Measurements from ENCODE around the gene MYBPC2.
A peak's percentile ranks its signal among the peaks of the same experiment; 100 is the strongest.
"Not testable (repeated sequence)": the region's sequence is repeated elsewhere in the genome, so short reads cannot be mapped to it uniquely, and the experiment has no call there.

MYBPC2 gene

GRCh38 chr19:50430888-50431342, 1.8 kb upstream of the MYBPC2 start:
- DNase-seq: no peak

DNA sequence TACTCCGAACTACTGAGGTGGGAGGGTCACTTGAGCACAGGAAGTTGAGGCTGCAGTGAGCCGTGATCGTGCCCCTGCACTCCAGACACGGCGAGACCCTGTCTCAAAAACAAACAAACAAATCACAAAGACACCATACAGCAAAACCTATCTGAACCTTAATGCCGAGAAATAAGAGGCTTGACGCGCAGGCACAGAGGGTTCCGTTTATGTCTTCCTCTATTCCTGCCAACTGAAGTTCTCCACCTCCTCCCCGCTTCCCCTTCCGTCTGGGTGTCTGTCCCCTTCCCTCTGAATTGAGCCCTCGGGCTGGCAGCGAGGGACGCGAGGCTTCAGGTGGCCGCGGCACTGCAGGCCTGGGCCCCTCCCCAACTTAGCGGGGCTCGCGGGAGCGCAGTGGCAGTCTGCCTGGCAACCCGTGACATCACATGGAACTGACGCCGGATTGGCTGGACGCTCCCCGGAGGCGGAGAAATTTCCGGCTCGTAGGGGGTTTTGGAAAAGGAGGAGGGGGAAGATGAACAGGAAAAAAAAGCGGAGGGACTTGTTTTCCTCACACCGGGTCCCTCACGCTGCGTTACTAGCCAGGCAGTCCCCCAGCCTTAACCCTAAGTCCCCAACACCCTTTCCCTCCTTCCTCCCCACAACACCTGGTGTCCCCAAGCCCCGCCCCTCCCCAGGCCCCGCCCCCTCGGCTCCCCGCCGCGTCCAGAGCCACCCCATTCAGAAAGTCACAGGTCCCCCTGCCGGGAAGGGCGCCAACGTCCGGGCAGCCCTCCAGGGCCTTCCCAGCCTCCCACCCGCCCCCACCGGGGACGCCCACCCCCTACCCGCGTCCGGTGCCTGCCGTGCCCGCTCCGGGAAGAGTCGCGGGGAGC, 1.1 kb upstream of the MYBPC2 start:
- peak; percentile 75 for DNase-seq

DNA sequence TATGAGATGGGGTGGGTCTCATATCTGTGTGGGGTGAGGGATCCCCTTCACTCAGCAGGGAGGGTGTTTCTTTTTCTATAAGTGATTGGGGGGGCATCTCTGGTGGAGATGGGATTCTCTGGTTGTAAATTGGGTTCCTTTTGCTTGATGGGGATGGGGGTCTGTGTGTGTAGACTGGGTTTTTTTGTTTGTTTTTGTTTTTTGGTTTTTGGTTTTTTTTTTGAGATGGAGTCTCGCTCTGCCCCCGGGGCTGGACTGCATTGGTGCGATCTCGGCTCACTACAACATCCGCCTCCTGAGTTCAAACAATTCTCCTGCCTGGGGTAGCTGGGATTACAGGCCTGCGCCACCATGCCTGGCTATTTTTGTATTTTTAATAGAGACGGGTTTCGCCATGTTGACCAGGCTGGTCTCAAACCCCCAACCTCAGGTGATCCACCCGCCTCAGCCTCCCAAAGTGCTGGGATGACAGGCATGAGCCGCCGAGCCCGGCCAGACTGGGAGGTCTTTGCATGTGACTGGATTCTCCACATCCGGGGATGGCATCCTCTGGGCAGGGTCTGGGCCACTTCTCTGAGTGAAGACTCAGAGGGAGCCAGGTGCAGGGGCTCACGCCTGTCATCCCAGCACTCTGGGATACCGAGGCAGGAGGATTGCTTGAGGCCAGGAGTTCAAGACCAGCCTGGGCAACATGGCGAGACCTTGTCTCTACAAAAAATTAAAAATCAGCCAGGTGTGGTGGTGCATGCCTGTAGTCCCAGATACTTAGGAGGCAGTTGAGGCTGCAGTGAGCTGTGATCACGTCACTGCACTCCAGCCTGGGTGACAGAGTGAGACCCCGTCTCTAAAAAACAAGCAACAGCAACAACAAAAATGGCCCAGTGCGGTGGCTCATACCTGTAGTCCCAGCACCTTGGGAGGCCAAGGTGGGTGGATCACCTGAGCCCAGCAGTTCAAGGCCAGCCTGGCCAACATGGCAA, 799 bp downstream of the MYBPC2 start:
- DNase-seq: no peak

DNA sequence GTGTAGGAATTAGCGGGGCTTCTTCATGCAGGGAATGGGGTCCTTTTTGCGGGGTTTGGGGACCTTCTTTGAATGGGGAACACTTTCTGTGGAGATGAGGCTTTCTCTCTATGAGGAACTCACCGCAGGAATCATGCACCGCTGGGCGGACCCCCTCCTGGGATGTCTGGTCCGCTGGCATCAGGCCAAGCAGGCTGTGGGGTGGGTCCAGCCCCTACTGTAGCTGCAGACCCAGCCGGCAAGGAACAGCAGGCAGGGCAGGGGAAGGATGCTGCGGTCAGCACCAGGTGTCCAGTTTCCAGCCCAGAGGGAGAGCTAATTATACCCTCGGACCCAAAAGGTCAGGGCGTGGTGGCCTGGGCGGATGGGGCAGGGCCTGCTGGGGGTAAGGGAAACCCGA, 1.8 kb downstream of the MYBPC2 start:
- DNase-seq: no peak

GRCh38 chr19:50435221-50435620, 2.5 kb downstream of the MYBPC2 start:
- DNase-seq: no peak

GRCh38 chr19:50435627-50436026, 2.9 kb downstream of the MYBPC2 start:
- DNase-seq: no peak

DNA sequence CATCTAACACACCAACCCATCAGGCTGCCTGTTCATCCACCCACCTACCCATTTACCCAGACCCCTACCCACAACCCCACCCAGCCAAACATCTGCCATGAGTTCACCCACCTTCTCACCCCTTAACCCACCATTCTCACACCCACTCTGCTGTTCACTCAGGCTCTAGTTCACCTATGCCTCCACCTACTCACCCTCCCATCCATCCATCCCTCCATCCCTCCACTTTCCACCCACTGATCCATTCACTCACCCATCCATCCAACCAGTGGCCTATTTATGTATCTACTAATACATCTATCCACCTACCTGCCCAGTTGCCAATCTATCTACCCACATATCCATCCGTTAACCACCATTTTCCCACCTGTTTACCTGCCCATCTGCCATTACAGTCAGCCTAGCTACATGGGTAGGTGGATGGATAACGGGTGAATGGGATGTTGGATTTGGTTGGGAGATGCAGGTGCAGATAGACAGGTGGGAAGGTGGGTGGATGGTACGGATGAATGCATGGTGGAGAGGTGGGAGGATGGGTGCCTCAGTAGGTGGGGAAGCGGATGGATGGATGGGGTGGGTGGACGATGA, 5.3 kb downstream of the MYBPC2 start:
- DNase-seq: no peak

DNA sequence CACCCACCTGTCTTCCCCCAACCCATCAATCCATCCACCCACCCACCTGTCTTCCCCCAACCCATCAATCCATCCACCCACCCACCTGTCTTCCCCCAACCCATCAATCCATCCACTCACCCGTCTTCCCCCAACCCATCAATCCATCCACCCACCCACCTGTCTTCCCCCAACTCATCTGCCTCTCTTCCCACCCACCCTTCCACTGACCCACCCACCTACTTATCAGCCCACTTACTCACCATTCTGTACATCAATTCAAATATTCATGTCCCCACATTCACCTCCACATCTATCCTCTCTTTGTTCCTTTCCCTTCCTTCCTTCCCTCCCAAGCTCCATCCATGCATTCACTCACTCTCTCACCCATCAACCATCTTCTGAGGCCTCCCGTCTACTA, 6.4 kb downstream of the MYBPC2 start:
- not testable (repeated sequence) for DNase-seq

- no peak for DNase-seq
Measured at GRCh38 chr19:50444059-50444458, 11.4 kb downstream of the MYBPC2 start.

GRCh38 chr19:50447053-50447452, 14.4 kb downstream of the MYBPC2 start:
- no peak for DNase-seq

DNA sequence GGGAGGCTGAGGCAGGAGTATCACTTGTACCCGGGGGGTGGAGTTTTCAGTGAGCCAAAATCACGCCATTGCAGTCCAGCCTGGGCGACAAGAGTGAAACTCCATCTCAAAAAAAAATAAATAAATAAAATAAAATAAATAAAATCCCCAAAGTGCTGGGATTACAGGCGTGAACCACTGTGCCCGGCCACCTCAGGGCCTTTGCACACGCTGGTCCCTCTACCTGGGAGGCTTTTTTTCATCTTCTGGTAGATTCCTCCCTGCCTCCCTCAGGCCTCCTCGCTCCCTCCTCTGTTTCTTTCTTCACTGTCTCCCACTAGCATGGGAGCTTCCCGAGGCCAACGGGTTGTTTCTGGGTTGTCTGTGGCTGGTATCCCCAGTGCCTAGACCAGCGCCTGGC, 15.1 kb downstream of the MYBPC2 start:
- DNase-seq: no peak

DNA sequence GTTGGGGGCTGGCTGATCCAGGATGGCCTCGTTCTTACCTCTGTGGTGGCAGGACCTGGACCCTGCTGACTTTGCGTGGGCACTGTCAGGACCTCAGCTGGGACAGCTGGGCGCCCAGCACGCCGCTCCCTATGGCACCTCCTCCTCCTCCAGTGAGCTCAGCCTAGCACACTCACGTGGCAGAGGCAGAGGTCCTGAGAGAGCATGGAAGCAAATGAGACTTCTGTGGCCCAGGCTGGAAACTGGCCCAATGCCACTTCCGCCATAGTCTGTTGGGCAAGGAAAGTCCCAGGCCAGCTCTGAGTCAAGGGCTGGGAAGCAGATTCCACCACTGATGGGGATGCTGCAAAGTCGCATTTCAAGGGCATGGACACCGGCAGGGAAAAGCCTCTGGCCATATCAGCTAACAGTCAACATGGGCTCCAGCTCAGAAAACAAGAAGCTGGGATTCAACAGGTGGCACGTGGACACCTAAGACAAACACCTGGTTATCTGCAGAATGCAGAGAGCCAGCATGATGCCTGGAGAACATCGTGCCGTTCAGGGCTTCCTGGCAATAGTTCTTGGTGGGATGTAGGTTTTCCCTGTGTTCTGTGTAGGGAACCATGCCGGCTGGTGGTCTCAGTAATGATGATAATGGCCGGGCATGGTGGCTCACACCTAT, 16.7 kb downstream of the MYBPC2 start:
- no peak for DNase-seq

DNA sequence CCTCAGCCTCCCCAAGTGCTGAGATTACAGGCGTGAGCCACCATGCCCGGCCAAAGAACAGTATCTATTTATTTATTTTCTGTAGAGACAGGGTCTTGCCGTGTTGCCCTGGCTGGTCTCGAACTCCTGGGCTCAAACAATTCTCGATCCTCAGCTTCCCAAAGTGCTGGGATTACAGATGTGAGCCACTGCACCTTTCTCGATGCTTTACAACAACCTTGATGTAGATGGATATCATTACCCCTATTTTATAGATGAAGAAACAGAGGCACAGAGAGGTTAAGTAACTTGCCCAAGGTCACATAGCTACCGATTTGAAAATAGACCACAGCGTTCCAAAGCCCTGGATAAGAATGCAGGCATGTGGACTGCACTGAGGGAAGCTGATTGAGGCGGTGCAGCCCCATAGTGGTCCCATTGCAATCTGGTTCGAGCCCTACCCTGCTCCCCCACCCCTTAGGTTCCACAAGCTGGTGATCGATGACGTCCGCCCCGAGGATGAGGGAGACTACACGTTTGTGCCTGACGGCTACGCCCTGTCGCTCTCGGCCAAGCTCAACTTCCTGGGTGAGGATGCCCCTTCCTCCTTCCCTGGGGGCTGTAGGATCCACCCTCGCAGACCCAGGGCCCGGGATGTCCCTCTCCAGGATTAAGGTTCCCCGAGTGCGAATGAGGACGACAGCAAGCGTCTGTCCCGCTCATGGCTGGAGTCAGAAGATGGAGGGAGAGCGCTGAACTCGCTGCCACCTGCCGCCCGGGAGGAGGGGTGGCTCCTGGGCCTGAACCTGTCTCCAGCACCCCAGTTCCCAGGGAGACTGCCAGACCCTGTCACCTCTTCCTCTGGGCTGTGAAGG, 17.9 kb downstream of the MYBPC2 start:
- no peak for DNase-seq

- DNase-seq: no peak
Measured at GRCh38 chr19:50451223-50451534, 18.5 kb downstream of the MYBPC2 start.

DNA sequence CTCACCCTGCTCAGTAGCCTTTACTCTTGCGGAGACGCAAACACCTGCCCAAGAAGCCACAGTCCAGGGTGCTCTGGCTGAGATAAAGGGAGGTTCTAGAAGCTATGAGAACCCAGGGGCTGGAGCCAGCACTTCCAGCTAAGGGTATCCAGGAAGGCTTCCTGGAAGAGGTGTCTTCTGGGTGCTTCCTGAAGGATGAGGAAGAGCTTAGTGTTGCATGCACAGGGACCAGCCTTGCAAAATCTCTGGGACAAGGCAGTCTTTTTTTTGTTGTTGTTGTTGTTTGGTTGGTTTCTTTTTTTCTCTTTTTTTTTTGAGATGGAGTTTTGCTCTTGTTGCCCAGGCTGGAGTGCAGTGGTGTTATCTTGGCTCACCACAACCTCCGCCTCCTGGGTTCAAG, 20.6 kb downstream of the MYBPC2 start:
- DNase-seq: no peak

GRCh38 chr19:50455992-50456391, 23.3 kb downstream of the MYBPC2 start:
- DNase-seq: no peak

DNA sequence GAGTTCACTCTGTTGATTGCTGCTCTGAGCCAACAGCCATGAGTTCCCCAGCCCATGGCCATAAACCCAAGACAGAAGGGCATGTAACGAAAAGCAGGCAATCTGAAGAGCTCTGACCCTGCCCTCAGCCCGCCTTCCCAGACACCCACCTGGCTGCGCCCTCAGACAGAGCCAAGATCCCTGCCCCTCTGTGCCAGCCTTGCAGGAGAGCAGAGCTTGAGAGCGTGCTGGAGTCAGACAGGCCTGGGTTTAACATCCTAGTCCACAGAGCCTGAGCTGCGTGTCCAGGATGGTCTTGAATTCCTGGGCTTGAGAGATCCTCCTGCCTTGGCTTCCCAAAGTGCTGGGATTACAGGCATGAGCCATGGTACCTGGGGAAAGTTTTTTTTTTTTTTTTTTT, 24.6 kb downstream of the MYBPC2 start:
- DNase-seq: no peak

GRCh38 chr19:50458396-50459066, 25.8 kb downstream of the MYBPC2 start:
- DNase-seq: no peak

GRCh38 chr19:50459067-50459456, 26.4 kb downstream of the MYBPC2 start:
- DNase-seq: no peak

- no peak for DNase-seq
Measured at GRCh38 chr19:50459638-50460037, 26.9 kb downstream of the MYBPC2 start.

DNA sequence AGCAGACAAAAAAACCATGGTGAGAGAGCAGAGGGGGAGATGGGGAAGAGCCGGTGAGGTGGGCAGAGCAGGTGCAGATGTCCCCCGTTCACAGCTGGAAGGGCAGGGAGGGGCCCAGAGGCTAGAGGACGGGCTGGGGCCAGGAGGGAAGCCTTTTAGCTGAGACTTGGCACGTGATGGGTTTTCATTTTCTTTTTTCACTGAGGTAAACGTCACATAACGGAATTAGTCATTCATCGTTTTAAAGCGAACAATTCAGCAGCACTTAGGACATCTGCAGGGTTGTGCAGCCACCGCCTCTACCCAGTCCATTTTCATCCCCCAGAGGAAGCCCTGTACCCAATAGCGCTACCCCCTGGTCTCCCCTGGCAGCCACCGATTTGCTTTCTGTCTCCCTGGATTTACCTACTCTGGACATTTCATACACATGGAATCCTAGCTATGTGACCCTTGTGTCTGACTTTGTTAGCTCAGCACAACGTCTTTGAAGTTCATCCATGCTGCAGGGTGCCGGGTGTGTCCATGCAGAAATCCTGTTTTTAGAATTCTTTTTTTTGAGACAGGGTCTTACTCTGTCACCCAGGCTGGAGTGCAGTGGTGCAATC, 27.6 kb downstream of the MYBPC2 start:
- no peak for DNase-seq

Measured in DMS79 treated with DMSO at 0.1 percent for 48 hours (cell line).